Neural progenitor cell (in vitro differentiated cells): ENCODE results near the gene SPRR2D.

Experiments
- CTCF ChIP-seq: fragments of 200-600 bp; sonication (generic); IDR thresholded peaks from 2 replicates; pipeline ENCODE4 v1.5.1; 2017; ENCODE audit warnings: antibody characterized with exemption, mild to moderate bottlenecking
- EZH2 ChIP-seq: fragments of 200-600 bp; sonication (generic); IDR thresholded peaks from 2 replicates; pipeline ENCODE4 v1.6.1; 2017; ENCODE audit warnings: antibody characterized with exemption, mild to moderate bottlenecking, moderate library complexity
- EZH2phosphoT487 ChIP-seq: fragments of 200-600 bp; sonication (generic); IDR thresholded peaks from 2 replicates; pipeline ENCODE4 v1.6.1; 2017; ENCODE audit warnings: antibody characterized with exemption

GRCh38 chr1:153024413-153024812, 16.5 kb downstream of the SPRR2D start:
- no peak for TF ChIP-seq CTCF
- TF ChIP-seq EZH2 = no peak
- no peak for TF ChIP-seq EZH2phosphoT487
